Liver (tissue), 9 donors: ENCODE measurements around the gene NKD2. TPM values are rescaled to one million over a fixed set of nuclear protein-coding genes. Genes with fewer than 3 reads are reported as not detected.
A peak's percentile ranks its signal among the peaks of the same experiment; 100 is the strongest.

Experiments
- DNase-seq: peaks from one replicate; pipeline ENCODE4 v3.0.0-alpha.2; 2017; ENCODE audit warnings: low spot score
- H3K27ac ChIP-seq, 2 donors: one replicate each; pipeline ENCODE4 v1.7.0; 2013; ENCODE audit warnings: inconsistent platforms in 2 of 2, low read length in 2 of 2, control low read depth in 1 of 2, low read depth in 1 of 2, mild to moderate bottlenecking in 1 of 2
- H3K27me3 ChIP-seq, 4 donors: one replicate each; pipeline versions ENCODE4 v1.6.1 to v1.7.0; 2013; ENCODE audit warnings: low read length in 3 of 4, inconsistent platforms in 1 of 4, mild to moderate bottlenecking in 1 of 4, moderate library complexity in 1 of 4; ENCODE audit not compliant: control insufficient read depth in 4 of 4, insufficient read depth in 4 of 4
- H3K36me3 ChIP-seq, 4 donors: one replicate each; pipeline versions ENCODE4 v1.6.1 to v1.7.0; 2013; ENCODE audit warnings: low read length in 3 of 4, mild to moderate bottlenecking in 3 of 4, low read depth in 1 of 4, moderate library complexity in 1 of 4; ENCODE audit not compliant: control insufficient read depth in 4 of 4, insufficient read depth in 3 of 4
- H3K4me1 ChIP-seq, 4 donors: one replicate each; pipeline versions ENCODE4 v1.6.1 to v1.7.0; 2013; ENCODE audit warnings: low read length in 3 of 4, mild to moderate bottlenecking in 3 of 4, moderate library complexity in 1 of 4; ENCODE audit not compliant: control insufficient read depth in 4 of 4, insufficient read depth in 4 of 4
- H3K4me3 ChIP-seq, 3 donors: one replicate each; pipeline versions ENCODE4 v1.6.1 to v1.7.0; 2013; ENCODE audit warnings: low read length in 3 of 3, control low read depth in 1 of 3, low read depth in 1 of 3, mild to moderate bottlenecking in 1 of 3
- H3K9ac ChIP-seq, 2 donors: one replicate each; pipeline ENCODE4 v1.7.0; 2013; ENCODE audit warnings: low read length in 2 of 2, mild to moderate bottlenecking in 2 of 2, moderate library complexity in 2 of 2, control low read depth in 1 of 2, low read depth in 1 of 2
- H3K9me3 ChIP-seq, 4 donors: one replicate each; pipeline versions ENCODE4 v1.6.1 to v1.7.0; 2013; ENCODE audit warnings: low read length in 3 of 4; ENCODE audit not compliant: control insufficient read depth in 4 of 4
- ATF3 ChIP-seq: IDR thresholded peaks from 2 replicates; pipeline ENCODE4 v1.6.1; 2016; ENCODE audit warnings: antibody characterized with exemption
- CTCF ChIP-seq: fragments of 150-350 bp; IDR thresholded peaks from 2 replicates; pipeline ENCODE4 v1.5.1; 2017; ENCODE audit warnings: improper control_type of control experiment, low read depth, low read length; ENCODE audit not compliant: missing input control
- EGR1 ChIP-seq, 2 donors: IDR thresholded peaks; 2 replicates each; pipeline ENCODE4 v1.6.1; 2016 to 2018; ENCODE audit warnings: antibody characterized with exemption in 2 of 2, low read depth in 2 of 2
- FOXA1 ChIP-seq: IDR thresholded peaks from 2 replicates; pipeline ENCODE4 v1.6.1; 2016; ENCODE audit warnings: antibody characterized with exemption
- FOXA2 ChIP-seq: IDR thresholded peaks from 2 replicates; pipeline ENCODE4 v1.6.1; 2016; ENCODE audit warnings: antibody characterized with exemption
- GABPA ChIP-seq, 2 donors: IDR thresholded peaks in 1 of 2; conservative IDR thresholded peaks in 1 of 2; 2 replicates each; pipeline ENCODE4 v1.6.1; 2016; ENCODE audit warnings: antibody characterized with exemption in 2 of 2, mild to moderate bottlenecking in 1 of 2, moderate library complexity in 1 of 2
- HNF4A ChIP-seq, 2 donors: conservative IDR thresholded peaks; 2 replicates each; pipeline ENCODE4 v1.6.1; 2016; ENCODE audit warnings: antibody characterized with exemption in 2 of 2, mild to moderate bottlenecking in 2 of 2
- HNF4G ChIP-seq: IDR thresholded peaks from 2 replicates; pipeline ENCODE4 v1.6.1; 2016; ENCODE audit warnings: antibody characterized with exemption
- JUND ChIP-seq, 2 donors: IDR thresholded peaks; 2 replicates each; pipeline ENCODE4 v1.6.1; 2016; ENCODE audit warnings: antibody characterized with exemption in 2 of 2
- MAX ChIP-seq: IDR thresholded peaks from 2 replicates; pipeline ENCODE4 v1.6.1; 2016; ENCODE audit warnings: antibody characterized with exemption
- NR2F2 ChIP-seq: IDR thresholded peaks from 2 replicates; pipeline ENCODE4 v1.6.1; 2016; ENCODE audit warnings: antibody characterized with exemption
- REST ChIP-seq: IDR thresholded peaks from 2 replicates; pipeline ENCODE4 v1.6.1; 2016; ENCODE audit warnings: antibody characterized with exemption, mild to moderate bottlenecking
- RXRA ChIP-seq, 2 donors: IDR thresholded peaks; 2 replicates each; pipeline ENCODE4 v1.6.1; 2017 to 2018; ENCODE audit warnings: antibody characterized with exemption in 2 of 2, mild to moderate bottlenecking in 1 of 2
- SP1 ChIP-seq: IDR thresholded peaks from 2 replicates; pipeline ENCODE4 v1.6.1; 2018; ENCODE audit warnings: antibody characterized with exemption, mild to moderate bottlenecking
- TAF1 ChIP-seq: conservative IDR thresholded peaks from 2 replicates; pipeline ENCODE4 v1.6.1; 2016; ENCODE audit warnings: antibody characterized with exemption, mild to moderate bottlenecking
- YY1 ChIP-seq: IDR thresholded peaks from 2 replicates; pipeline ENCODE4 v1.6.1; 2016; ENCODE audit warnings: antibody characterized with exemption, mild to moderate bottlenecking
- WGBS: extraction: QIAGEN DNeasy Blood & Tissue Kit; methylation state at CpG from one replicate; pipeline ENCODE4 v1.1.7; 2013; 5-methylcytosine and 5-hydroxymethylcytosine counted together
- polyA plus RNA-seq, 2 donors: library from polyadenylated mRNA; stranded (reverse) in 1 of 2; unstranded in 1 of 2; fragments of 200-250 nt in 1 of 2; fragments of >200 nt in 1 of 2; fragmentation: Nextera tagmentation in 1 of 2; extraction: Ambion mirVana in 1 of 2; gene quantifications; one replicate each; pipeline versions ENCODE4 v1.2.1 to v1.2.3, GENCODE V29; 2013 to 2015
- total RNA-seq, 2 donors: library from RNA; depleted of rRNA; stranded (reverse); fragments of >200 nt; gene quantifications; one replicate each; pipeline ENCODE4 v1.2.3, GENCODE V29; 2014
- TF ChIP-seq, protein P1 (sequence below): IDR thresholded peaks from 2 replicates; pipeline ENCODE4 v1.6.1; 2016; ENCODE audit warnings: antibody characterized with exemption
- donor health status: healthy.
- donor health status: healthy.
- donor health status: healthy.
- donor health status: healthy.
- donor health status: healthy.

The NKD2 gene
- total and polyA plus RNA-seq, 4 donors: 0.09 to 1.3 (median 0.42) TPM

GRCh38 chr5:965604-966344 lies 42.8 kb upstream of the NKD2 start:
- Histone ChIP-seq H3K4me3 (no peak overlapping the region), H3K27ac (no peak overlapping the region), H3K4me1 (peaks cover 0 to 2% (median 0%) of the 10 kb centered on the region in 4 donors), H3K36me3 (no peaks in the 10 kb centered on the region), H3K27me3 (no peaks in the 10 kb centered on the region), H3K9ac (no peak overlapping the region), H3K9me3 (no peaks in the 10 kb centered on the region)
- 80% methylated on average over 32 of the region's 32 CpGs for WGBS
- DNase-seq: peak; percentile 25
- TF ChIP-seq NR2F2 (no peak), YY1 (no peak)

GRCh38 chr5:966345-966710 lies 42.3 kb upstream of the NKD2 start:
- TF ChIP-seq JUND (IDR thresholded peaks at IDR 0.05) (no peak), REST (no peak), FOXA1 (no peak), ATF3 (no peak), SP1 (no peak), MAX (no peak), RXRA (IDR thresholded peaks at IDR 0.05) (no peak), HNF4A (conservative IDR thresholded peaks at IDR 0.05) (no peak), GABPA (IDR thresholded peaks at IDR 0.05 in 1 of 2, conservative IDR thresholded peaks at IDR 0.05 in 1 of 2) (no peak), CTCF (no peak), EGR1 (IDR thresholded peaks at IDR 0.05; ENCODE audit: low read depth in 2 of 2) (no peak), NR2F2 (no peak), FOXA2 (no peak), TAF1 (no peak), HNF4G (no peak), YY1 (no peak)
- TF ChIP-seq, protein P1, sequence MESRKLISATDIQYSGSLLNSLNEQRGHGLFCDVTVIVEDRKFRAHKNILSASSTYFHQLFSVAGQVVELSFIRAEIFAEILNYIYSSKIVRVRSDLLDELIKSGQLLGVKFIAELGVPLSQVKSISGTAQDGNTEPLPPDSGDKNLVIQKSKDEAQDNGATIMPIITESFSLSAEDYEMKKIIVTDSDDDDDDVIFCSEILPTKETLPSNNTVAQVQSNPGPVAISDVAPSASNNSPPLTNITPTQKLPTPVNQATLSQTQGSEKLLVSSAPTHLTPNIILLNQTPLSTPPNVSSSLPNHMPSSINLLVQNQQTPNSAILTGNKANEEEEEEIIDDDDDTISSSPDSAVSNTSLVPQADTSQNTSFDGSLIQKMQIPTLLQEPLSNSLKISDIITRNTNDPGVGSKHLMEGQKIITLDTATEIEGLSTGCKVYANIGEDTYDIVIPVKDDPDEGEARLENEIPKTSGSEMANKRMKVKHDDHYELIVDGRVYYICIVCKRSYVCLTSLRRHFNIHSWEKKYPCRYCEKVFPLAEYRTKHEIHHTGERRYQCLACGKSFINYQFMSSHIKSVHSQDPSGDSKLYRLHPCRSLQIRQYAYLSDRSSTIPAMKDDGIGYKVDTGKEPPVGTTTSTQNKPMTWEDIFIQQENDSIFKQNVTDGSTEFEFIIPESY: no peak
- Histone ChIP-seq H3K4me3 (no peak overlapping the region), H3K27ac (no peak overlapping the region), H3K27me3 (no peaks in the 10 kb centered on the region), H3K4me1 (peaks cover 0 to 2% (median 0%) of the 10 kb centered on the region in 4 donors), H3K36me3 (no peaks in the 10 kb centered on the region), H3K9ac (no peak overlapping the region), H3K9me3 (no peaks in the 10 kb centered on the region)
- WGBS: 76% methylated on average over 9 of the region's 9 CpGs
- DNase-seq: no peak
